Thoracic aorta (tissue), 2 donors: ENCODE results near the gene ERVV-1. TPM values are rescaled to one million over a fixed set of nuclear protein-coding genes. Genes with fewer than 3 reads are reported as not detected.

Source experiments
- ATAC-seq: fragments of 150-250 bp; one replicate; pipeline ENCODE4 v1.8.0; 2017; ENCODE audit warnings: low read depth; ENCODE audit not compliant: insufficient number of reproducible peaks, low FRiP score
- DNase-seq: peaks from one replicate; pipeline ENCODE4 v3.0.0-alpha.2; 2020; ENCODE audit warnings: low spot score
- H3K27ac ChIP-seq, 2 donors: fragments of 200-600 bp; sonication (generic); 1 replicate in 1 of 2; 2 replicates in 1 of 2; pipeline ENCODE4 v1.5.1; 2016; ENCODE audit warnings: mild to moderate bottlenecking in 2 of 2, moderate library complexity in 2 of 2
- H3K27me3 ChIP-seq: fragments of 200-600 bp; sonication (generic); replicated peaks from 2 replicates; pipeline ENCODE4 v1.6.0; 2016; ENCODE audit warnings: mild to moderate bottlenecking; ENCODE audit not compliant: insufficient read depth
- H3K36me3 ChIP-seq: fragments of 200-600 bp; sonication (generic); one replicate; pipeline ENCODE4 v1.5.1; 2016
- H3K4me1 ChIP-seq, 2 donors: fragments of 200-600 bp; sonication (generic); 1 replicate in 1 of 2; 2 replicates in 1 of 2; pipeline versions ENCODE4 v1.5.1 to v1.6.0; 2016; ENCODE audit warnings: low read depth in 2 of 2, mild to moderate bottlenecking in 1 of 2; ENCODE audit not compliant: control insufficient read depth in 1 of 2
- H3K4me3 ChIP-seq: fragments of 200-600 bp; sonication (generic); 2 replicates; pipeline ENCODE4 v1.5.1; 2016; ENCODE audit warnings: mild to moderate bottlenecking
- H3K9me3 ChIP-seq: fragments of 200-600 bp; sonication (generic); 2 replicates; pipeline ENCODE4 v1.5.1; 2016
- total RNA-seq, 2 donors: library from RNA; depleted of rRNA; stranded (reverse); fragments of >200 nt; gene quantifications; one replicate each; pipeline versions ENCODE4 v1.1.0 to v1.2.3, GENCODE V29; 2016
- TF ChIP-seq, protein P1 (sequence below): fragments of 200-600 bp; sonication (generic); IDR thresholded peaks from one replicate; pipeline ENCODE4 v1.5.1; 2019; ENCODE audit warnings: antibody characterized with exemption

ERVV-1 gene
- total RNA-seq, 2 donors from 2014 or later: not detected

DNA sequence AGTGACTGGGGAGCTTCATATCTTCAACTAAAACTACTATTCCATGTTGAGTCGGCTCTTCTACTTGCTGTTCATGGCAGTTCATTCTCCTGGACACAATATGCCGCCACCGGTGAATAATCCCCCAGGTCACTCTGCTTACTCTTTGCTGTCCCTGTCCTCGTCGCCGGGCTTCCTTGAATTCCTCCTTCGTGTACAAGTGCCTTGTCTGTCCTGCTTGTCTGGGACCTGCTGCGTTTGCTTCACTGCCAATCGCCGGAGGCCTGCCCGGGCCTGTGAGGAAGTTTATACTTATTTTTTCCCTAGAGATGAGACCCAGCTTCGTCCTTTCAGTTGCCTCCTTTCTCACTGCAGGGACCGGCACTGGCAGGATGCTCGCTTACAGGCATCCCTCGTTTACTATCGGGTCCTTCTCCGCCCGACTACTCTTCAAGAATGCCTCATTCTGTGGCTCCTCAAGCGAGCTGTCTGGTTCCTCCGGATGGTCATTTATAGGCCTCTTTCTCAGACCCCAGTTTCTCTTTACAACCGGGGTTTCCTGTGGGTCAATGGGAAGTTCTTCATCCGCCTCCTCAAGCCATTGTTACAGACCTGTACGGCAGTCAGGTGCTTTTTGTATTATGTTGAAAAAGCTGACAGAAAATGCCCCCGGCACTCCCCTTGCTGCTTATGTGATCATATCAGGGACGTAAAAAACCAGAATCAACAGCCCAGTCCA lies 5.5 kb upstream of the ERVV-1 start:
- Histone ChIP-seq H3K9me3 (no peaks in the 10 kb centered on the region), H3K27me3 (no peaks in the 10 kb centered on the region), H3K36me3 (no peaks in the 10 kb centered on the region), H3K4me1 (no peaks in the 10 kb centered on the region), H3K27ac (no peak overlapping the region), H3K4me3 (no peak overlapping the region)
- ATAC-seq (no peak), DNase-seq (no peak)
- TF ChIP-seq, protein P1, sequence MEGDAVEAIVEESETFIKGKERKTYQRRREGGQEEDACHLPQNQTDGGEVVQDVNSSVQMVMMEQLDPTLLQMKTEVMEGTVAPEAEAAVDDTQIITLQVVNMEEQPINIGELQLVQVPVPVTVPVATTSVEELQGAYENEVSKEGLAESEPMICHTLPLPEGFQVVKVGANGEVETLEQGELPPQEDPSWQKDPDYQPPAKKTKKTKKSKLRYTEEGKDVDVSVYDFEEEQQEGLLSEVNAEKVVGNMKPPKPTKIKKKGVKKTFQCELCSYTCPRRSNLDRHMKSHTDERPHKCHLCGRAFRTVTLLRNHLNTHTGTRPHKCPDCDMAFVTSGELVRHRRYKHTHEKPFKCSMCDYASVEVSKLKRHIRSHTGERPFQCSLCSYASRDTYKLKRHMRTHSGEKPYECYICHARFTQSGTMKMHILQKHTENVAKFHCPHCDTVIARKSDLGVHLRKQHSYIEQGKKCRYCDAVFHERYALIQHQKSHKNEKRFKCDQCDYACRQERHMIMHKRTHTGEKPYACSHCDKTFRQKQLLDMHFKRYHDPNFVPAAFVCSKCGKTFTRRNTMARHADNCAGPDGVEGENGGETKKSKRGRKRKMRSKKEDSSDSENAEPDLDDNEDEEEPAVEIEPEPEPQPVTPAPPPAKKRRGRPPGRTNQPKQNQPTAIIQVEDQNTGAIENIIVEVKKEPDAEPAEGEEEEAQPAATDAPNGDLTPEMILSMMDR: no peak

- Histone ChIP-seq H3K9me3 (no peaks in the 10 kb centered on the region), H3K27ac (no peak overlapping the region), H3K27me3 (no peaks in the 10 kb centered on the region), H3K36me3 (no peaks in the 10 kb centered on the region), H3K4me1 (no peaks in the 10 kb centered on the region), H3K4me3 (no peak overlapping the region)
- ATAC-seq: no peak
- DNase-seq: no peak
- TF ChIP-seq, protein P1: no peak
These were observed 3.2 kb upstream of the ERVV-1 start for GRCh38 chr19:53010494-53010893.

- no peaks in the 10 kb centered on the region for H3K36me3 ChIP-seq
- H3K27me3 ChIP-seq: no peaks in the 10 kb centered on the region
- H3K27ac ChIP-seq: no peak overlapping the region
- DNase-seq (no peak), ATAC-seq (no peak)
- H3K4me1 ChIP-seq: no peaks in the 10 kb centered on the region
- no peak overlapping the region for H3K4me3 ChIP-seq
- no peaks in the 10 kb centered on the region for H3K9me3 ChIP-seq
- TF ChIP-seq, protein P1: no peak
These were observed 1.7 kb upstream of the ERVV-1 start for GRCh38 chr19:53012006-53012405.

DNA sequence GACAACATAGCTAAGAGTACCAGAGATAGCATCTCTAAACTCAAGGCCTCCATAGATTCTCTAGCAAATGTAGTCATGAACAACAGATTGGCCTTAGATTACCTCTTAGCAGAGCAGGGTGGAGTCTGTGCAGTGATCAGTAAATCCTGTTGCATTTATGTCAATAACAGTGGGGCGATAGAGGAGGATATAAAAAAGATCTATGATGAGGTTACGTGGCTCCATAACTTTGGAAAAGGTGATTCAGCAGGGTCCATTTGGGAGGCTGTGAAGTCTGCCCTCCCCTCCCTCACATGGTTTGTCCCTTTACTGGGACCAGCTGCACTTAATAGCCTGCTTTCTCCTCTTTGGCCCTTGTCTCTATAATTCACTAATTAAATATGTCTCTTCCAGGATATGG lies 1.4 kb downstream of the ERVV-1 start:
- H3K27me3 ChIP-seq: no peaks in the 10 kb centered on the region
- no peak for ATAC-seq
- H3K4me1 ChIP-seq: no peaks in the 10 kb centered on the region
- TF ChIP-seq, protein P1: no peak
- no peaks in the 10 kb centered on the region for H3K9me3 ChIP-seq
- DNase-seq: no peak
- H3K4me3 ChIP-seq: no peak overlapping the region
- H3K36me3 ChIP-seq: no peaks in the 10 kb centered on the region
- no peak overlapping the region for H3K27ac ChIP-seq

DNA sequence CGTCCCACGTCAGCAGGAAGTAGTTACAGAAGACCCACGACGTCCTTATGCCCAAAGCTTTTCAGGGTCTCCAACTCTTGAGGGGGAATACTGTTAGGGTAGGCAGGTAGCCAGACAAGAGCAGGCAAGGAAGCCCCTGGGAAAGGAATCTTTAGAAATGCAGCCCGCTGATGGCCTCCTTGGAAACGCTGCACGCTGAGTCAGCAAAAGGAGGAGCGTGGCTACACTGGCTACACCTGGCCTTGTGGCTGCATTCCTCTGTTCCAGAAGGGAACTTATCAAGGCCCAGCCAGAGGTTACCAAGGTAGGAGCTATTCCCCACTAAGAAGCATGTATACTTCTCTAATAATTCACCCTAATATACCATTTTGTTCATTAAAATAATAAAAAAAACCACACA lies 2.0 kb downstream of the ERVV-1 start:
- TF ChIP-seq, protein P1: no peak
- Histone ChIP-seq H3K27ac (no peak overlapping the region), H3K4me1 (no peaks in the 10 kb centered on the region), H3K27me3 (no peaks in the 10 kb centered on the region), H3K36me3 (no peaks in the 10 kb centered on the region), H3K9me3 (peaks cover 2% of the 10 kb centered on the region), H3K4me3 (no peak overlapping the region)
- DNase-seq (no peak), ATAC-seq (no peak)
